GM06990 (cell line): ENCODE data around the gene GAS2L3.

Experiments used
- DNase-seq: peaks from one replicate; pipeline ENCODE4 v3.0.0-alpha.2; 2011; ENCODE audit not compliant: insufficient read length; ENCODE audit errors: extremely low read depth
- H3K27me3 ChIP-seq: replicated peaks from 2 replicates; pipeline ENCODE4 v1.6.0; 2011; ENCODE audit warnings: low read length; ENCODE audit not compliant: control insufficient read depth, insufficient read depth
- H3K36me3 ChIP-seq: 2 replicates; pipeline ENCODE4 v1.5.1; 2011; ENCODE audit warnings: low read length; ENCODE audit not compliant: control insufficient read depth, insufficient read depth
- H3K4me3 ChIP-seq: replicated peaks from 2 replicates; pipeline ENCODE4 v1.5.1; 2011; ENCODE audit warnings: low read depth, mild to moderate bottlenecking, control low read depth, low read length
- CTCF ChIP-seq: IDR thresholded peaks from 2 replicates; pipeline ENCODE4 v1.5.1; 2011; ENCODE audit warnings: low read length, control low read depth, mild to moderate bottlenecking, inconsistent platforms; ENCODE audit not compliant: insufficient read depth, poor library complexity, severe bottlenecking

Gene GAS2L3

DNA sequence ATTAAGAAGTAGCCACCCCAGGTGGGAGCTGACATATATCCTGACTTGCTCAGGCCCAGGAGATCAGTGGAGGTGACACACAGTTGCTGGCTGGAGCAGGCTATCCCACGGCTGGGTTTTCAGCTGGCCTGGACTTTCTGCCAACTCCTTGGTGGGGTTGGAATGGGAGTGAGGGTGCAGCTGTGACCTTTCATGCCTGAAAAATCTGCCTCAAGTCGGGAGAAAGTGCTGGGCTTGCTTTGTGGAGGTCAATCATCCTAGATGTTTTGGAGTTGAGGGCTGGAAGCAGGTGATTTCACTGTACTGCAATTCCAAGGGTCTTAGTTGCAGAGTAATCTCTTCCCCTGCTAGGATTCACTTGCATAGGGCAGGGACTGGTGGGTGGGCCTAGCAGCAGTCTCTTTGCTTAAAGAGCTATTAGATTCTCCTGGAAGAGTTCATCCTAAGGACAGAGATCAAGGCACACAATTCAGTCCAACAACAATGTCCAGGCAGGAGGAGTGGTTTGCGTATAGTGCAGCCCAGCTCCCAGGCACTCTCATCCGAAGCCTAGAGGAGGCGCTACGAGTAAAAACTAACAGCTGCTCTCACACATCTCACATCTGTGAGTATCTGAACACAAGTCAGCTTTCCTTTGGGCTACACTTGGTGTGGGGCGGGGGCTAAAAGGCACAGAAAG is 98.1 kb downstream of the GAS2L3 start:
- Histone ChIP-seq H3K4me3 (no peak overlapping the region), H3K27me3 (no peaks in the 10 kb centered on the region; the same call in 1 of the 2 replicates), H3K36me3 (no peaks in the 10 kb centered on the region)
- no peak for TF ChIP-seq CTCF
- no peak for DNase-seq

DNA sequence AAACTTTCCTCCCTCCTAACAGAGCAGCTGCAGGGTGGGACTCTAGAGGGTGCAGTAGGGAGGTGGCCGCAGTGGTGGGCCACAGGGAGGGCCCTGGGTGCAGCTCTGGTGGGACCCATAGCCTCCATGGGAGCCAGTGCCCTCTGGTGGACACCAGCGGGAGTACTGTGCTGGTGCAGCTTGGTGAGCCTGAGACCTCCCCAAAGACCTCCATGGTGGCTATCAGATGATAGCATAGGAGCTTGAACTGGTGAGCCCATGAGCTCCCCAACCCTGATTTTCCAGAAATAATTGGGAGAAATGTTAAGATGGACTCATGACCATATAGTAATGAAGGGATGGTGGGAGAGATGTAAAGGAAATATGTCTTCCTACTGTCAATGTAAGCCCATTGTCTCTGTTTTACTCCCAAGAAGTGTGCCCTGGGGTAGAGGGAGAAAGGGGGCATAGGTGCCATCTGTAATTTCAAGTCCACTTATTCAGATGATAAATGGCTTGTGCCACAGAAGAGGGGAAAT is 98.7 kb downstream of the GAS2L3 start:
- peak; percentile 19 for DNase-seq
- TF ChIP-seq CTCF: peak; percentile 89
- Histone ChIP-seq H3K36me3 (no peaks in the 10 kb centered on the region), H3K4me3 (no peak overlapping the region), H3K27me3 (no peaks in the 10 kb centered on the region; the same call in 1 of the 2 replicates)

- Histone ChIP-seq H3K27me3 (no peaks in the 10 kb centered on the region; the same call in 1 of the 2 replicates), H3K4me3 (no peak overlapping the region), H3K36me3 (no peaks in the 10 kb centered on the region)
- no peak for TF ChIP-seq CTCF
- DNase-seq: no peak
These were observed 100.8 kb downstream of the GAS2L3 start for GRCh38 chr12:100674036-100674888.
